GM19455 (cell line): ENCODE data around the gene SIRPA.
"Not testable (repeated sequence)": the region's sequence is repeated elsewhere in the genome, so short reads cannot be mapped to it uniquely, and the experiment has no call there.

ENCODE experiments used
- ATAC-seq: cut with Tn5 transposase; IDR thresholded peaks from one replicate; pipeline ENCODE4 v1.9.1; 2021; ENCODE audit not compliant: unreplicated experiment

Gene SIRPA

GRCh38 chr20:1906361-1907051 lies 11.3 kb downstream of the SIRPA start:
- no peak for ATAC-seq

GRCh38 chr20:1907586-1907985 lies 12.4 kb downstream of the SIRPA start:
- ATAC-seq: no peak

GRCh38 chr20:1908191-1908590 lies 13.0 kb downstream of the SIRPA start:
- ATAC-seq: no peak

GRCh38 chr20:1909097-1909496 lies 13.9 kb downstream of the SIRPA start:
- ATAC-seq: no peak

GRCh38 chr20:1911536-1911935 lies 16.3 kb downstream of the SIRPA start:
- no peak for ATAC-seq

GRCh38 chr20:1912053-1912452 lies 16.8 kb downstream of the SIRPA start:
- ATAC-seq: no peak

- no peak for ATAC-seq
These were observed 17.4 kb downstream of the SIRPA start for GRCh38 chr20:1912646-1913045.

- not testable (repeated sequence) for ATAC-seq
These were observed 20.0 kb downstream of the SIRPA start for GRCh38 chr20:1915233-1915632.

- ATAC-seq: no peak
These were observed 20.5 kb downstream of the SIRPA start for GRCh38 chr20:1915725-1916124.

- no peak for ATAC-seq
These were observed 22.6 kb downstream of the SIRPA start for GRCh38 chr20:1917786-1918185.

- ATAC-seq: no peak
These were observed 23.4 kb downstream of the SIRPA start for GRCh38 chr20:1918491-1919165.

GRCh38 chr20:1920252-1920651 lies 25.0 kb downstream of the SIRPA start:
- no peak for ATAC-seq

GRCh38 chr20:1920826-1921225 lies 25.6 kb downstream of the SIRPA start:
- no peak for ATAC-seq

GRCh38 chr20:1921985-1922384 lies 26.8 kb downstream of the SIRPA start:
- ATAC-seq: not testable (repeated sequence)

- no peak for ATAC-seq
These were observed 27.6 kb downstream of the SIRPA start for GRCh38 chr20:1922786-1923185.

GRCh38 chr20:1924910-1925861 lies 30.0 kb downstream of the SIRPA start:
- no peak for ATAC-seq

- ATAC-seq: no peak
These were observed 31.0 kb downstream of the SIRPA start for GRCh38 chr20:1926237-1926636.

GRCh38 chr20:1927217-1927616 lies 32.0 kb downstream of the SIRPA start:
- no peak for ATAC-seq

GRCh38 chr20:1928154-1928553 lies 32.9 kb downstream of the SIRPA start:
- ATAC-seq: no peak

GRCh38 chr20:1928782-1929181 lies 33.6 kb downstream of the SIRPA start:
- no peak for ATAC-seq

- no peak for ATAC-seq
These were observed 34.3 kb downstream of the SIRPA start for GRCh38 chr20:1929460-1929859.

- ATAC-seq: no peak
These were observed 35.0 kb downstream of the SIRPA start for GRCh38 chr20:1930165-1930564.
